Tongue (tissue), 3 donors: ENCODE measurements around the gene RITA1. TPM values are rescaled to one million over a fixed set of nuclear protein-coding genes. Genes with fewer than 3 reads are reported as not detected.

ENCODE experiments used
- DNase-seq: peaks from one replicate; pipeline ENCODE4 v3.0.0-alpha.2; 2015
- small RNA-seq: library from RNA; depleted of rRNA; stranded (forward); fragments of <200 nt; gene quantifications from one replicate; pipeline ENCODE3, GENCODE V24; 2014; ENCODE audit warnings: low replicate concordance
- total RNA-seq: library from RNA; depleted of rRNA; stranded (reverse); fragments of >200 nt; gene quantifications from one replicate; pipeline ENCODE4 v1.2.3, GENCODE V29; 2014

RITA1 gene
- total RNA-seq, 1 donor from 2014 or later = 12.1 TPM

- no peak for DNase-seq
These were observed 45.1 kb downstream of the RITA1 start for GRCh38 chr12:113230315-113231234.

- no peak for DNase-seq
These were observed 45.9 kb downstream of the RITA1 start for GRCh38 chr12:113231235-113232088.

DNA sequence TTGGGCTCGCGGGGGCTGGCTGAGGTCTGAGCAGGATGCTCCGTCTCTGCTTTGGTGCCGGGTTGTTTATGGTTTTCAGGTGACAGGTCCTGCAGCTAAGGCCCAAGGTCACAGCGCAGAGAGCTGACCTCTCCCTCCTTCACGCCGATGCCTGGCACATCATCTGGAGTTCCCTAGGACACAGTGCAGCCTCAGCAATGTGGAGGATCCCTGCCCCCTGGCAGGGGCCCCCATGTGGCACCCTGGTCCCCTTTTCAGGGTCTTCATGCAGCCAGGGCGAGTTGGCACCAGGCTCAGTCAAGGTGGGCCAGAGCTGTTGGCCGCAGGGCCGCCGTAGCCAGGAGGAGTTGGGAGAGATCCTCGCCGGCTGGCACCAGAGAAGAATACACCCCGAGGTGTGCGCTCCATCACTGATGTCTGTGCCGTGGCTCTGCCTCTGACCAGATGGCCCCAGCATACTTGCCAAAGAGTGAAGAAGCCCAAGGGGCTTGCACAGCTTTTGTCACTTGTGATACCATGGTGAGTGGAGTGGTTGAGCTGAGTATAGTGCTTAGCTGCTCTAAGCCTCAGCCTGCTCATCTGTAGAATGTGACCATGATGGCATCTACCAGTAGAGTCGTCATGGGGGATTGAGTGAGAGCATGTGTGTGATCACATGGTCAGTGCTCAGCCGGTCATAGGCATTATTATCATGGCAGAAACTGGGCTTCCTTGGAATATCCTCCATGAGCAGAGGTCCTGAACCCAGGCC lies 46.7 kb downstream of the RITA1 start:
- no peak for DNase-seq

DNA sequence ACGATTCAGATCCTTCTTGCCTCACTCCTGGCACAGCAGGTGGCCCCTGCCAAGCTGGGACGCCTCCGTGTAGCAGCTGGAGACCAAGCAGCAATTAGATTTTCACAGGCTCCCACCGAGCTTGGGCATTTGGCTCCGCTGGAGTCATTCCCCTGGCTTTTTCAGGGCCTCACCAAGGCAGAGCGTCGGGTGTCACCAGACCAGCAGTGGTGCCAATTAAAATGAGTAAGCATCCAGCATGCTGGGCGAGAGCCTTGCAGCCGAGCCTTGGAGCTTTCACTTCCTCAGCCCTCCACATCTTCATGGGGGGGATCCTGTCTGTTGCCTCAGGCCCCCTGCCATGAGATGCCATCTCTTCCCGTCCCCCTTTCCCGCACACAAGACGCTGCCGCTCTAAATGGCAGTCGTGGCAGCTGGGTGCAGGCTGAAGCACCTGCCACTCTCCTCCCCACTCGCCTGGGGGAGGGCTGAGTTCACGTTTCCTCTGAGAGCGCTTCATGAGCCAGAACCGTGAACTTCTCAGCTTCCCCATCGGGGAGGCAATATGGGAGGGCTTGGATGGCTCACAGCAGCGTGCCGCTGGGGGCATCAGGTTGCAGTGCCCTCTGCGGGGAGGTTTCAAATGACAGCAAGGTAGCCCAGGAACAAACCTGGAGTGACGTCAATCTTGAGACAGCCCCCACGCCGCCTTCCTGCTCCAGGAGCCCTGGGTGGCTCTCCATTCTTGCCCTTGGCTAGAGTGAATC lies 47.5 kb downstream of the RITA1 start:
- peak; percentile 90 for DNase-seq

DNA sequence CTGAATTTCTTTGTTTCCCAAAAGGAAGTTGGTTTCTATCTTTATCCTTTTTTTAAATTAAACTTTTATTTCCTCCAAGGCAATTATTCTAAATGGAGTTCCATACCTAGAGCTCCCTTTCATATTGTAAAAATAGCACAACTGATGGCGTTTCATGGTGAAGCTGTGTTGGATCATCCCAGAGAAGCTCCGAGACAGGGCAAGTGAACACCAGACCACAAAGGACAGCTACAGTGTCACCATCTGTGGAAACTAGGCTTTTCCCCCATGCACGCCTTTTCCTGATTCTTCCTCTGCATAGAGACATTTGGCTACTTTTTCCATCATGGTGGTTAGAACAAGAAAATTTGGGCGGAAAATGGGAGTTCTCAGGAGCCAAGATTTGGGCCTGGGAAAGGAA lies 48.4 kb downstream of the RITA1 start:
- DNase-seq = no peak

GRCh38 chr12:113234483-113234882 lies 49.0 kb downstream of the RITA1 start:
- no peak for DNase-seq

- no peak for DNase-seq
These were observed 50.5 kb downstream of the RITA1 start for GRCh38 chr12:113235976-113236375.

- DNase-seq = no peak
These were observed 51.2 kb downstream of the RITA1 start for GRCh38 chr12:113236539-113237399.

DNA sequence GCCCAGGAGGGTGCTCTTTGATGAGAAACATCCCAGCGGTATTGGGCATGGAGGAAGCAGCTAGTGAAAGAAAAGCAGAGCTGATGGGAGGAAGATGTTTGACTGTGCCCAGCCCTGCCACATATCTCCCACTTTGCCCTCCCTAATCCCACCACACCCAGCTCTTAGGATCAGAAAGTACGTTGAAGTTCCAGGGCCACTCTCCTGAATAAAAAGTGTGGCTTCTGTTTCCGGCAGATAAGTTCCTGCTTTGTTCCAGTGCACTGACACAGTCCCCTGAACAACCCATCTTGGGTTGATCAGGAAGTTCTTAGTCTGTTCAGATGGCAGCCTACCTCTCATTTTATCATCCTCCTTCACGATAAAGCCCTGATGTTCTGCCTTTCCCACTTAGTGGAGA lies 52.2 kb downstream of the RITA1 start:
- DNase-seq = no peak

DNA sequence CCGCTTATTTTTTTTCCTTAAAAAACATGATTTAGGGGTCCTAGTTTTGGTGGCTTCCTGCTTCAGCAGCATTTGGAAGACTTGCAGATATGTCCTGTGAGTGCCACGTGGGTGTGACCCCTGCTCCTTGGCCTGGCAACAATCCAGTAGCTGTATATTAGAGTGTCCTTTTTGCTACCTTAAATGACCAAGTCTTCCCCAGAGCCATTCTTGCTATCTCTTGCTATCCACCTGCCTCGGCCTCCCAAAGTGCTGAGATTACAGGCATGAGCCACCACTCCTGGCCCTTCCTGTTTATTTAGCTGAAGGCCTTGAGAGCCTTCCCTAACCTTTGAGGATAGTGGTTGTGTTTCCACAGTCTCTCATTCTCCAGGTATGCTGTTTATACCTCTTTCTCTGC lies 52.8 kb downstream of the RITA1 start:
- no peak for DNase-seq

- DNase-seq = no peak
These were observed 53.8 kb downstream of the RITA1 start for GRCh38 chr12:113239288-113239771.

- peak; percentile 95 for DNase-seq
These were observed 54.4 kb downstream of the RITA1 start for GRCh38 chr12:113239811-113240331.

DNA sequence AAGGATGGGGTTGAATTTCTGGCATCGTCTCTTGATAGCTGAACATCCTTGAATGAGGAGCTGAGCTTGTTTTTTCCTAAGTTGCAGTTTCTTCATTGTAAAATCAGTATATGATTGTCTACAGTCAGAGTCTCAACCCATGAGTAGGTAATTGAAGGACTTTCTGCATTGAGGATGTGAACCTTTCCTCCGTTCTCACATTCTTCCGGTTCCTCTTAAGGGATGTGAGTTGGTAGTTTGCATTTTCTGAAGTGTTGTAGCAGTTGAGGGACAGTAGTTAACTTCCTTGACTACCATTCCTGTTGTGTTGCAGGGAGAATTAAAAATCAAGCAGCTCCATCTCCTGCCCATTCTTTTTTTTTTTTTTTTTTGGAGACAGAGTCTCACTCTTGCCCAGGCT lies 54.9 kb downstream of the RITA1 start:
- DNase-seq = no peak

DNA sequence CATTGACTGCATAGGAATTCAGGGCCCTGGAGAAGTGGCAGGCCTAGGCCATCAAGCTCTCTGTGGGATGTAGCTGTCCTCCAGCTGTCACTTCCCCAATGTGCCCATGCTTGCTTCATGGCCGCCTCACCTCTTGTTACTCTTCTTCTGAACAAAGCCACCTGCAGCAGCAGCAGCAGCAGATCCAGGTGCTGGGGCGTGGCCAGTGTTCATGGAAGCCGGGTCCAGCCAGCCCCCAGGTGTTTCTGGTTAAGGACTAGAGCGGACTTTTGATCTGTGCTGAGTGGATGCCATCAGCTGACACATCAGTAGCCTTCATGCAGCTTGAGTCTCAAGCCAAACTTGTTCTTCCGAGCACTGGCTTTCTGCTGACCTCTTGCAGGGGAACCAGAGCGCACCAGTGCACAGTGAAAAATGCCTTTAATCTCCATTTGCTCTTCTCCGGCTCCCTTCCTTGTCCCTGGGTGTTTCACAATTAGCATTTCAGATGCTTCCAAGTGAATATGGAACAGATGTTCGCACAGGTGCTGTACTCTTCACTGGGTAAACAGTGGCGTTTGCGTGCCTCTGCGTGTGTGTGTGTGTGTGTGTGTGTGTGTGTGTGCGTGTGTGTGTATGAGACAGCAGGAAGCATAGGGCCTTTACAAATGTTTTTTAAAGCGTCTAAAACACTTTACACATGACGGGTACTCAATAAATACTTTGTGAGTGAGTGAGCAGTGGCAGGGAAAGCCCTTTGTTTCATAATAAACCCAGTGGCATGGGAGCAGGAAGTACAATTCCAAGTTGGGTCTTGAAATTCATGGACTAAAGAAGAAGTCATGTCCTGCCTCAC lies 55.9 kb downstream of the RITA1 start:
- DNase-seq = peak; percentile 91

Small RNAs within 50 kb of the gene (small RNA-seq; reads per million reads assigned to genes)
- gene MIR7106 (not detected), gene RF00019 (not detected)

Other genes with a start within 250 kb of the RITA1 start
- gene OAS3, start 247.2 kb upstream of the RITA1 start, total RNA-seq = 8.8 TPM
- gene OAS2, start 207.2 kb upstream of the RITA1 start, total RNA-seq = 2.6 TPM
- 10.9 TPM for gene DTX1, start 129.0 kb upstream of the RITA1 start, total RNA-seq
- gene RASAL1, start 50.0 kb upstream of the RITA1 start, total RNA-seq = 3.8 TPM
- 6.9 TPM for gene CFAP73, start 36.0 kb upstream of the RITA1 start, total RNA-seq
- 19.4 TPM for gene DDX54, start 243 bp upstream of the RITA1 start, total RNA-seq
- 27.0 TPM for gene TPCN1, start 35.7 kb downstream of the RITA1 start, total RNA-seq
- gene SLC8B1, start 149.4 kb downstream of the RITA1 start, total RNA-seq = 18.5 TPM
- 17.4 TPM for gene PLBD2, start 172.9 kb downstream of the RITA1 start, total RNA-seq
- not detected for gene SDS, start 218.2 kb downstream of the RITA1 start, total RNA-seq
- gene SDSL, start 236.7 kb downstream of the RITA1 start, total RNA-seq = 0.31 TPM